HepG2 (cell line): ENCODE results near the gene HOXD8. TPM values are rescaled to one million over a fixed set of nuclear protein-coding genes. Genes with fewer than 3 reads are reported as not detected.
A peak's percentile ranks its signal among the peaks of the same experiment; 100 is the strongest.

ENCODE experiments used
- CREM ChIP-seq, 2 experiments: sonication (generic) in 1 of 2; formaldehyde crosslinking in 1 of 2; IDR thresholded peaks; 2 replicates each; pipeline versions ENCODE4 v1.4.0 to v1.6.1; 2016 to 2020; ENCODE audit warnings: antibody characterized with exemption in 1 of 2, mild to moderate bottlenecking in 1 of 2, missing genetic modification reagents in 1 of 2
- CSRNP2 ChIP-seq: sonication (generic); formaldehyde crosslinking; conservative IDR thresholded peaks from 2 replicates; pipeline ENCODE4 v1.8.0; 2022; ENCODE audit warnings: low read depth, missing genetic modification reagents
- MEF2D ChIP-seq: sonication (generic); formaldehyde crosslinking; IDR thresholded peaks from 2 replicates; pipeline ENCODE4 v1.5.1; 2020; ENCODE audit warnings: mild to moderate bottlenecking, missing genetic modification reagents
- MEIS1 ChIP-seq: sonication (generic); formaldehyde crosslinking; IDR thresholded peaks from 2 replicates; pipeline ENCODE4 v1.9.0; 2021; ENCODE audit warnings: mild to moderate bottlenecking, missing genetic modification reagents, moderate library complexity, borderline replicate concordance
- MTERF4 ChIP-seq: sonication (generic); formaldehyde crosslinking; IDR thresholded peaks from 2 replicates; pipeline ENCODE4 v1.8.0; 2023; ENCODE audit warnings: mild to moderate bottlenecking, missing genetic modification reagents
- SP2 ChIP-seq: sonication (generic); formaldehyde crosslinking; IDR thresholded peaks from 2 replicates; pipeline ENCODE4 v1.5.1; 2020; ENCODE audit warnings: mild to moderate bottlenecking, missing genetic modification reagents
- STAT6 ChIP-seq: sonication (generic); formaldehyde crosslinking; IDR thresholded peaks from 2 replicates; pipeline ENCODE4 v1.4.0; 2020; ENCODE audit warnings: missing genetic modification reagents, mild to moderate bottlenecking, borderline replicate concordance
- ZBTB40 ChIP-seq, 2 experiments: fragments of 450-650 bp in 1 of 2; sonication (generic) in 1 of 2; formaldehyde crosslinking in 1 of 2; IDR thresholded peaks; 2 replicates each; pipeline versions ENCODE4 v1.6.1 to v1.8.0; 2016 to 2022; ENCODE audit warnings: antibody characterized with exemption in 1 of 2, mild to moderate bottlenecking in 1 of 2, missing genetic modification reagents in 1 of 2
- ZC3H13 ChIP-seq: sonication (generic); formaldehyde crosslinking; IDR thresholded peaks from 2 replicates; pipeline ENCODE4 v1.8.1; 2023; ENCODE audit warnings: mild to moderate bottlenecking, missing genetic modification reagents, moderate library complexity
- ZNF17 ChIP-seq: sonication (generic); formaldehyde crosslinking; IDR thresholded peaks from 2 replicates; pipeline ENCODE4 v1.5.0; 2020; ENCODE audit warnings: mild to moderate bottlenecking, missing genetic modification reagents
- polyA plus RNA-seq, 8 experiments: library from polyadenylated mRNA; depleted of rRNA in 3 of 8; stranded (reverse) in 7 of 8; unstranded in 1 of 8; fragments of >200 nt; fragmentation: Illumina TruSeq in 4 of 8; extraction: Trizol in 4 of 8; gene quantifications; 2 replicates each; pipeline versions ENCODE4 v1.2.1 to v1.2.3, GENCODE V29; 2011 to 2016; ENCODE audit warnings: low read depth in 4 of 8, missing spikeins in 1 of 8, mixed read lengths in 1 of 8; ENCODE audit not compliant: insufficient read depth in 1 of 8
- total RNA-seq, 5 experiments: library from RNA; depleted of rRNA; stranded (reverse); fragments of >200 nt; fragmentation: Illumina TruSeq; extraction: Trizol; gene quantifications; 2 replicates each; pipeline ENCODE4 v1.2.3, GENCODE V29; 2016; ENCODE audit warnings: low read depth in 1 of 5

The HOXD8 gene
- total and polyA plus RNA-seq, 2 of the 13 experiments (the other 11 are each of a cell fraction or from before 2014, with no cell fraction given): not detected

- TF ChIP-seq MTERF4 (CRISPR knock-in tag) (no peak), CREM (IDR thresholded peaks at IDR 0.05) (no peak), CREM (CRISPR knock-in tag; IDR thresholded peaks at IDR 0.05) (no peak), ZNF17 (CRISPR knock-in tag) (no peak), STAT6 (CRISPR knock-in tag) (no peak), ZC3H13 (CRISPR knock-in tag) (no peak), SP2 (no peak), MEF2D (CRISPR knock-in tag) (no peak), MEIS1 (peak; percentile 33; the same call in 1 of the 2 replicates), ZBTB40 (IDR thresholded peaks at IDR 0.05) (no peak), ZBTB40 (CRISPR knock-in tag; IDR thresholded peaks at IDR 0.05) (peak; percentile 63; the same call in 1 of the 2 replicates), CSRNP2 (CRISPR knock-in tag) (no peak)
These were observed 32.3 kb upstream of the HOXD8 start (continued) for GRCh38 chr2:176096986-176097819.
